NCI-H774 (cell line): ENCODE results near the gene KMT2B.
A peak's percentile ranks its signal among the peaks of the same experiment; 100 is the strongest.

ENCODE experiments used
- DNase-seq: peaks from one replicate; lab custom pipeline; 2025; lab: John Stamatoyannopoulos, UW

KMT2B gene

DNA sequence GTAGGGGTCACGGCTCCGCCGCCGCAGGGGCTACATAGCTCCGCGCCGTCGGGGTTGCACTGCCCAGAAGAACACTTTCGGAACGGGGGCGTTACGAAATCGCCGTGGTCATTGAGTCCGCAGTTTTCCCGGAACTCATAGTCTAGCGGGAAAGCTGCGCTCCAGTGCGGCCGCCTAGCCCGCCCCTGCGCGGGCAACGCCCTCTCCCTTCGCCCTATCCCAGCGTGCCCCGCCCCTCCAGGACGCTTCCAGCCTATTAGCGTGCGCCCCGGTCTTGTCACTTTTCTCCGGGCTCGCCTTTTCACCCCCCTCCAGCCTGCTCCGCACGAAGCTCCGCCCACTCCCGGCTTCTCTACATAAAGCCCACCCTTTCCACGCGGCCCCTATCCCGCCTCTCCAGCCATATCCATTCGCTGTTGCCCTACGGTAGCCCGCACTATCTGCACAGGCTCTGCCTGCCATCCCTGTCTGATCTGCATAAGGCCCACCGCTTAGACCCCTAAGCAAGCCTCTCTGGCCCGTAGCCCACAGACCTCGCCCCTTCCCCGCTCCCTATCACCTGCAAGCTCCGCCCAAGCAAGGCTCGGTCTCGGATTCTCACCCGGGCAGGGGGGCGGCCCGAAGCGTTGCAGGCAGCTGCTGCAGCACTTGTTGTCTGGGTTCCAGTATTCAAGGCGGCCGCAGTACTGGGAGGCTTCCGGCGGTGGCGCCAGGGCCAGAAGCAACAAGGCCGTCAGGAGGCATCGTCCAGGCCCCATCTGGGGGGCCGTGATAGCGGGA is 22.8 kb downstream of the KMT2B start:
- DNase-seq = peak; percentile 96

DNA sequence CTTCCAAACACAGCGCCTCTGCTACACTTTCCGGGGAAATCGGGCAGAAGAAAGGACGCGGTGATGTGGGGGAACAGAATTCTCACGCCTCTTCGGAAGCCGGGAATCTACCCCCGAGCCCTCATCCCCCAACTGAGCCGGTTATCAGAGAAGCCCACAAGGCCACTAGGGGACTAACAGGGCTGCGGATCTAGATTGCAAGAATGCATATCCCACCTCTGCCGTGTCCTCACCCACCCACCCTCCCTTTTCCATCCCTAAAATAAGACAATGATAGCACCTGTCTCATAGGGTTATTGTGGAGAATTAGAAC is 23.4 kb downstream of the KMT2B start:
- DNase-seq = no peak

DNA sequence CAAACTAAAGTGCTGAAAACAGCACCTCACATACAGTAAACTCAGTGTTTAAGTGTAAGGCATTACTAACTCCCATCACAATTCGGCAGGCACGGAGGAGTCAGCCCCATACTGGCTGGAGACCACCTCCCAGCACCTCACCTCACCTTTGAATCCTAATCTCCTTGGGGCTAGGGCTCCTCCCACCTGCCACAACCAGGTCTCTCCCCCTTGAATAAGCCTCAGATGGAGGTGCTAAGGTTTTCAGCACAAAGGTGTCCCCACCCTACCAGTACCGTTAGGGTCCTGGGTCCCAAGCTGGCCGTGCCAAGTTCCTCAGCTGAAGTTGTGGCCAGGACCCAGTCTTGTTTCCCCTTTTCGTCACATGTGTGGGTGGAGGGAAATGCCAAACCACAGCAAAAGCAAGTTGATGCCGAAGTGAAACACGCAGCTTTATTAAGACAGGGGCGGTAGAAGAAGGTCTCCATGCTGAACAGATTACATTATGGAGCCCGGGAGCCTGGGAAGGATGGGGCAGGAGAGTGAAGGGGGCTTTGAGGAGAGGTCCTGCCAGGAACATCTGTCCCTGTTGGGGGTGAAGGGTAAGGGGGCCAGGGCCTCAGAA is 24.4 kb downstream of the KMT2B start, which contains the start of gene IGFLR1:
IGFLR1 (minus strand) TSS at position 332 of the 604 bp plus-strand sequence. CDS start 1,272 bp downstream, outside the sequence.
- DNase-seq = no peak

DNA sequence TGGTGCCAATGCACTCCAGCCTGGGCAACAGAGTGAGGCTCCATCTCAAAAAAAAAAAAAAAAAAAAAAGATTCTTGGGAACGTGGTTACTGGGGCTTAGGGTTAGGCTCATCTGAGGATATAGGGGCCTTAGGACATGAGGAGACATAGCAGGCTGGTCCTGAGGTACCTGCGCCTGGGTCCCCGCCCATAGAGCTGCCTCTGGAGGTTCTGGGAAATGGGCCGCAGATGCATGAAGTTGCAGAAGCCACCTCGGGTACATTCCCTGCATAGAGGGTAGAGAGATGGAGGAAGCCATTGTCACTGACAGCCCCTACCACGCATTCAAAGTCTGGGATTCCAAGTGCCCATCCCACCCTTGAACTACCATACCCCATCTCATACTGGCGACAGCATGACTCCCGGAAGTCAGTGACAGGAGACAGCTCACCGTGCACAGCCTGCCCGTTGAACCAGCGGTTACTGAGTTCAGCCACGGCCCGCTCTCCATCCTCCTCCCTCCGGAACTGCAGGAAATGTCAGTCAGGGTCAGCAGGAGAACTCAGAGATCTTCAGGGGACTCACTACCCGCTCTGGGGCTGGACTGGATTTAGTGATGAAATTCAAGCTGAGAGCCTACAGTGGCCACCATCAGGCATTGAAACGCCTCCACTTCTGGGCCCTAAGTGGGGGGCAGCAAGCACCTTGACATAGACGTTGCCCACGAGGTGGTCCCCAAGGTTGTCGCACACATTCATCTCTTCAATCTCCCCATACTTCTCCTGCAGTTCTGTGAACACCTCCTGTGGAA is 26.0 kb downstream of the KMT2B start:
- no peak for DNase-seq

DNA sequence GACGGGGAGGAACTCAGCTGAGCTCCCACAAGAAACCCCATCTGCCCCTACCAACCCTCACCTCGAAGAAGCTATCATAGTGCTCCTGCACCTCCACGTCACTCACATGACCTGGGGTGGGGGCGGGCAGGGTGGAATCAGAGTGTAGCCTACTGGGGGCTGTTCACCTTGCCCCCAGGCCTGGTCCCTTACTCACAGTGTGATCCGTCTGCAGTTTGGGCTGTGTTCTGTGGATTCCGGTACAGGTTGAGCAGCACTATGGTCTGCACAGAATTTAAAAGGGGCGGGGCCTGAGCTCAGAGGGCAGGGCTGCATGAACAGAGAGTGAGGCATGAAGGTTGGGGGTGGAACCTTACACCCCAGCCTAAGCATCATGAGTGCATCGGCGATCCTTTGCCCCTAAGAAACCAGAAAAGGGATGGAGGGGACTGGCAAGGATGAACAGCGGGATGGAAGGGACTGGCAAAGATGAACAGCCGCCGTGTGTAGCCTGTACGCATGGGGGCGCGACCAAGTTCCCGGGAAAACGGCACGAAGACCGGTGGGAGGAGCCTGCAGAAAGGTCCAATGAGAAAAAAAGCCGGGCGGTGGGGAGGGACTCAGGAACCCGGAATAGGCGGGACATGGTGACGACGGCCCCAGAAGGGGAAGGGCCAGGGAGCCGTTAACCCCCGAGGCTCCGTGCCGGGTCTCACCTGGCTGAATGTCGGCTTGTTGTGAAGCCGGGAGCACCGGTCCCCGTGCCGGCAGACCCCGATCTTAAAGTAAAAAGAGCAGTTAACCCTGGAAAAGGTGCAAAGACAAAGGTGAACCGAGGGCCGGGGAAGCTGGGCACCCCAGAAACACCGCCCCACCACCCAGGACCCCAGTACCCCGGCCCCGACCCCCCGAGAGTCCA is 26.9 kb downstream of the KMT2B start:
- peak; percentile 92 for DNase-seq

DNA sequence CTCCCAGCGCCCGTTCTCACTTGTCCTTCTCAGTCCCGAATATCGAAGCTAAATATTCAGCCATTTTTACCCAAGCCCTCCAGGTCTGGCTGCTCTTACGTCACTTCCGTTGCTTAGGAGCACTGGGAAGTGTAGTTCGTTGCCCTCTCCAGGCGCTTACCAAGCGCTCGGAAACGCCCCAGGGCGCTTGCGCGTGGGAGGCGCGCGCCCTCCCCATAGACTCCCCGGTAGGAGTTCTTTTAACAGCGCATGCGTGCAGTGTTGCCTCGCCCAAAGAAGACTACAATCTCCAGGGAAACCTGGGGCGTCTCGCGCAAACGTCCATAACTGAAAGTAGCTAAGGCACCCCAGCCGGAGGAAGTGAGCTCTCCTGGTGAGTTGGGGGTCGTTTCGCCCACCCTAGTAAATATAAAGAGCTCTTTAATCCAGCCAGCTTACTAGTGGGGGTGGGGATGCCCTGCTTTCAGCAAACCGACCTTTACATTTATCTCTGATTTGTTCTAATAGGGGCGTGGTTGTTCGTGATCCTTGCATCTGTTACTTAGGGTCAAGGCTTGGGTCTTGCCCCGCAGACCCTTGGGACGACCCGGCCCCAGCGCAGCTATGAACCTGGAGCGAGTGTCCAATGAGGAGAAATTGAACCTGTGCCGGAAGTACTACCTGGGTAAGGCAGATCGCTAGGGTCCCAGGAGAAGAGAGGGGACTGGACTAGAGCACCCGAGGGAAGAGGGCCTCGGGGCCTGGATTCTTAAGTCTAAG is 27.7 kb downstream of the KMT2B start, which contains the start of the genes PSENEN and U2AF1L4:
PSENEN (plus strand) TSS at position 324 of the 759 bp plus-strand sequence; CDS start at position 604, 280 bp downstream.
U2AF1L4 (minus strand) TSS at position 91 of the 759 bp plus-strand sequence; CDS start at position 64, 27 bp downstream.
- peak; percentile 98 for DNase-seq

DNA sequence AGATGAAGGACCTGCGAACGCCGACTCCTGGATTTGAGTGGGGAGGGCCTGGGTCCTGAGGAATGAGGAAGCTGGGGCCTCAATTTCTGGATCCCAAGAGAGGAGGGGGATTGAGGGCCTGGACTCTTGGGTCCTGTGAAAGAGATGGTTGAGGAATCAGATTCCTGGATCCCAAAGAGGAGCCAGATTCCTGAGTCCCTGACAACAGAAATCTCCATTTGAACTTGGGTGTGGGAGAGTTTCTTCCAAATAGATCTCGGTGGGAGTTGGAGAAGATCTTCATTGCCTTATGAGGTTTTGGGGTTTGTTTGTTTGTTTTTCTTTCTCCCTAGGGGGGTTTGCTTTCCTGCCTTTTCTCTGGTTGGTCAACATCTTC is 28.3 kb downstream of the KMT2B start:
- DNase-seq = no peak

DNA sequence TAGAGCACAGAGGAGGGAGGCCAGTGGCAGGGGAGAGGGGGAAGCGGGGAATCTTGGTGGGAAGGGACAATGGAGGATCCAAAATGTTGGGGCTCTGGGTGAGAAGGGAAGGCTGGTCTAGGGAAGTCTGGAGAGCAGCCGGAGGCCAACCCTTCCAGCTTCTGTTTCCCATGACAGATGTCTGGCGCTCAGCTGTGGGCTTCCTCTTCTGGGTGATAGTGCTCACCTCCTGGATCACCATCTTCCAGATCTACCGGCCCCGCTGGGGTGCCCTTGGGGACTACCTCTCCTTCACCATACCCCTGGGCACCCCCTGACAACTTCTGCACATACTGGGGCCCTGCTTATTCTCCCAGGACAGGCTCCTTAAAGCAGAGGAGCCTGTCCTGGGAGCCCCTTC is 28.7 kb downstream of the KMT2B start:
- DNase-seq = no peak

DNA sequence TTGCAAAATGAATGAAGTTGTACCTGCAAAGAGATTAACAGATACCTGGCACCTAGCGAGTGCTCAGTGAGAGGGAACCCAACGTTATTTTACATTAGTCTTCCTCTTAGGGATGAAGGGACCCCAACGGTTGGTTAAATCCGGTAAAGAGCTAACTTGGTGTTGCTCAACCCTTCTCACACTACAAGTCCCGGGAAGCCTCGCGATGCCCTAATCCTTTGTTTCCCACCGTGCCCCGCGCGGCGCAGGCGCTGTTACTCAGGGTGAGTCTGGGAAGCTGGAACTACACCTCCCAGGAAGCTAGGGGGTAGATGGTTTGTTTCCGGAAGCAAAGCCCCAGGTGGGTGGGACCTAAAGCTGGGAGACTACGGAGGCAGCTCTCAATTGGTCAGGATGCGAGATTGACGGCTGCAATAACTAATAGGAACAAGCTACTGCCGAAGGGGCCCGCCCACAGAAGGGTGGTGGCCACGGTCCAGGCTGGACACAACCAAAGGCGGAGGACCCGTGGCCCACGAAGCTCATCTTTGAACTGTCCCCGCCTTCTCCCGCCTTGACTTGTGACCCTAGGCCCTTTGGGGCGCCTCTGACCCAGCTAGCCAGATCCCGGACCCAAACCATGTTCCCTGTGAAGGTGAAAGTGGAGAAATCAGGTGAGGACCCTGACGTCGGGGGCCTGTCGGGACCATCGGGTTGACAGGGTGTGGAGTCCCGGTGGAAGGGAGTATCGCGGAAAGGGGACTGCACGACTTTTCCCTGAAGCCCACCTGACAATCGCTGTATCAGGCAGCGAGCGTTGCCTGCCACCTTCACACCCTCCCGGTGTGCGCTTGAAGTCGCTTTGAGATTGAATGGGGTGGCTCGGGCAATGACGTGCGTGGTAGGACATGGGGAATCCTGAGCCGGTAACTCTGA is 30.6 kb downstream of the KMT2B start, which contains the start of gene LIN37:
LIN37 (plus strand) TSS at position 471 of the 915 bp plus-strand sequence; CDS start at position 620, 149 bp downstream.
- DNase-seq = peak; percentile 97

DNA sequence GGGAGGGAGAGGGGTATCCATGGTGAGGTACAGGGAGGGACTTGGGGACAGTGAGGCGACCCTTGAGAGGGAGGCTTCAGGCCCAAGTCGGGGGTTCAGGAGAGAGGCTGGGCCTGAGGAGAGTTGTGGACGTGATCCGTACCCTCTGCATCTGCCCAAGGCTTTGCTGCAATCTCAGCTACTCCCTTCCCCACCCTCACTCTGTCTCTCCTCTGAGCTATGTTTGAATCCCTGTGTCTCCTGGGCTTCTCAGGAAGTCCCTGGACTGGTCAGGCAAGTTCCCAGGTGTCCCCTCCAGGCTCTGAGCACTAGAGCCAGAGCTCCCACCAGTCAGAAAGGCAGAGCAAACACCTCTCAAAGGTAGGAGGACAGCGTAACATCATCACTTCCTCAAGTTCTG is 32.4 kb downstream of the KMT2B start:
- DNase-seq = no peak

DNA sequence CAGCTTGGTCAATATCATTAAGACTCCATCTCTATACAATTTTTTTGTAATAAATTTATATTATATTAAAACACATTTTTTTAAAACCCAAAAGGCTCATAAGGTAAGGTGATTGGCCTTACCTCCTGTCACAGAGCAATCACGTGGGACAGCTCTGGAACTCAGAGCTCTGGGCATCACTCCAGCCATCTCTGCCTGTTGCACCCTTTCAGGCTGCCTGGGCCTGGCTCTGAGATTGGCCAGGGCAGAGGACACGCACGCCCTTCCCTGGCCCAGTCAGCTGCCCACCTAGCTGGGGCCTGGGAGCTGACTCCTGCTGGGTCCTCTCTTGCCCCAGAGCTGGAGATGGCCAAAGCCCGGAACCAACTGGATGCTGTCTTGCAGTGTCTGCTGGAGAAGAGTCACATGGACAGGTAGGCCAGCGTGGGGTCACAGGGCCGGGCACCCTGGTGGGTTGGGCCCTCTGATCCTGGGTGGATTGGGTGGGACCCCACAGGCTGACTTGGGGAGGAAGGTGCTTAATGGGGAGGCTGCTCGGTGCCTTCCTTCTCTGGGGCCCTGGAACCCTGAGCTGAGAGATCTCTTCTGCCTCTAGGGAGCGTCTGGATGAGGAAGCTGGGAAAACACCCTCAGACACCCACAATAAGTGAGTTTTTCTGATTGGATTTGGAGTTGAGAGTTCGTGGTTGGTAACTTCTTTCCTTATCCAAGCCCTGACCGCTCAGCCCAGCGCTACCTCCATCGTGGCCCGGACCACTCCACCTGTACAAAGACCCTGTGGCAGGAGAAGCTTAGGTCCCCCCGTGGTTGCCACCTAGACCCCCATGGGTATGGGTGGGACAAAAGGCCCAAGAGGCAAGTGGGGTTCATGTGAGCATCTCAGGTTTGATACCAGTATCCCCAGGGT is 34.3 kb downstream of the KMT2B start:
- DNase-seq = no peak

DNA sequence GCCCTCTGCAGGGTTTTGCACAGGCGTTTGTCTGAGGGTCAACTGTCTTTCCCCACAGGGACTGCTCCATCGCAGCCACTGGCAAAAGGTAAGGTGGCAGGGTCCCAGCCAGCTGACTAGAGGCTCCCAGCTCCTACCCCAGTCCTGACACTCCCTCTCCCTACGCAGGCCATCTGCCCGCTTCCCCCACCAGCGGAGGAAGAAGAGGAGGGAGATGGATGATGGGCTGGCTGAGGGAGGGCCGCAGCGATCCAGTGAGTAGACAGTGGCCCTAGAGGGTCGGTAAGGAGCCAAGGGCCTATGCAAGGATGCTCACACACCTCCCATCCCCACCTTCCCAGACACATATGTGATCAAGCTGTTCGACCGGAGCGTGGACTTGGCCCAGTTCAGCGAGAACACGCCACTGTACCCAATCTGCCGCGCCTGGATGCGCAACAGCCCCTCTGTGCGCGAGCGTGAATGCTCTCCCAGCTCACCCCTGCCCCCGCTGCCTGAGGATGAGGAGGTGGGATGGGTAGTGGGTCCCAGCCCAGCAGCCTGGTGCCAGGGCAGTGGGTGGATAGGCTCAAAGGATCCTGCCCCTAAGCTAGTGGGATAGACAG is 35.0 kb downstream of the KMT2B start:
- no peak for DNase-seq

DNA sequence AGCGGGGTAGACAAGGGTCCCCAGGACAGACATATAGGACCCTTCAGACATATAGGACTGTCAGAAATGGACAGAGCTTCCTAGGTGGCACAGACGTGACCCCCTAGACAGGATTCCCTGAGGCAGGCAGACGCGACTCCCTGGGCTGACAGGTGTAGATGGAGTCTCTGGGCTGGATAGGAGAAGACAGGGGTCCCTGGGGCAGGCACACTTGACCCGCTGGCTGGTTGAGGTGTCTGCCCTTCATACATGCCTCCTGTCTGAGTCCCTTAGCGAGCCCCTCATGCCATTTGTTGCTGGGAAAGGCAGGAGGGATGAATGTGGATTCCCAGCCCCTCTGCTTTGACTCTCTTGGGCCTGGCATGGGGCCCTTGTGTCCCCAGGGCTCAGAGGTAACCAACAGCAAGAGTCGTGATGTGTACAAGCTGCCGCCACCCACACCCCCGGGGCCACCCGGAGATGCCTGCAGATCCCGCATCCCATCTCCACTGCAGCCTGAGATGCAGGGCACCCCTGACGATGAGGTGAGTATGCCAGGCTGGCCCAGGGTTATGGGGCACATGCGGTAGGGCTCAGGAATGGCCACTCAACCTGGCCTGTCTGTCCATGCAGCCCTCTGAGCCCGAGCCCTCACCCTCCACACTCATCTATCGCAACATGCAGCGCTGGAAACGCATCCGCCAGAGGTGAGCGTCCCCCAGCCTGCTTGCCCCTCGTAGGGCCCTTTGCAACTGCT is 36.0 kb downstream of the KMT2B start:
- DNase-seq = no peak

DNA sequence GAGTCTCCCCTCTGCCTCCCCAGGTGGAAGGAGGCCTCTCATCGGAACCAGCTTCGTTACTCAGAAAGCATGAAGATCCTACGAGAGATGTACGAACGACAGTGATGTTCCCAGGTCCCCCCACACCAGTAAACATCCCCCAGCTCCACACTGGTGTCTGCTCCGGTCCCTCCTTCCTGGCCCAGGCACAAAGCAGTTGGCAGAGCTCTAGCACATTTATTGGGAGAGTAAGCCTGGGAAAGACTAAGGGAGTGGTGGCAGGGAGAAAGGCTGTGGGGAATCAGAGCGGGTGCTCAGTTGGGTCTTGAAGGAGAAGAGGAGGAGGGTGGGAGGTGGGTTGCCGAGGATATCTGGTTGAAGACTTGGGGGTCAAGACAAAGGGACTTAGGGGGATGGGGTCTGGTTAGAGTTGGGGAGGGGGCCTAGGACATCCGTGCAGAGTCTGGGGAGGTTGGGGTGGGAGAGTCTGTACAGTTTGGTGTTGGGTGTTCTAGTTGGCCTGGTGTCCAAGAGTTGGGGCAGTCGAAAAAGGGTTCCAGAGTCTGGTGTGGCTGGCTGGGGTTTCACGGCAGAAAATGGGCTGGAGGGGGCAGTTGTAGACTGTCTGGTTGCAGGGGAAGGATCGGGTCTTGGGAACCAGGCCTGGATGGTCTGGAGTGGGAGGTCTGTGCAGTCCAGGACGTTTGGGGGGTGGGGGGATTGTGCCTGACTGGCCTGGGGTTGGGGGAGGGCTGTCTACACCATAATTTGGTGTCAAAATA is 36.7 kb downstream of the KMT2B start:
- DNase-seq = no peak

DNA sequence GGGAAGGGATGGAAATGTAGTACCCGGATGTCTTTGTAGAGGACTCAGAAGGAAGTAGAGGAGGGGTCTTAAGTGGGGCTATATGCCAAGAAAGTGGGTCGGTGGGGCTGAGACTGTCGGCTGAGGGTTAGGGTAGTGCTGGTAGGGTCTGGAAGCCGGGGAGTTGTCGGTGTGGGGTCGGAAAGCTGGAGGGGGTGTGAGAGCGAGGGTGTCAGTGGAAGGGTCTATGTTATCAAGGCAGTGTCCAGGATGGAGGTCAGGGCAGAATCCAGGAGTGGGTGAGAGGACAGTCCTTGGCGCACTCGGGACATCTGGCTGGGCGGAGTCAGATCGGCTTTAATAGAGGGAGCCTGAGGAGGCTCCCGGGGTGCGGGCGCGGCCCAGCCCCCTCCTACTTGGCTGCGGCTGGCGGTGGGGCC is 37.3 kb downstream of the KMT2B start:
- DNase-seq = no peak

DNA sequence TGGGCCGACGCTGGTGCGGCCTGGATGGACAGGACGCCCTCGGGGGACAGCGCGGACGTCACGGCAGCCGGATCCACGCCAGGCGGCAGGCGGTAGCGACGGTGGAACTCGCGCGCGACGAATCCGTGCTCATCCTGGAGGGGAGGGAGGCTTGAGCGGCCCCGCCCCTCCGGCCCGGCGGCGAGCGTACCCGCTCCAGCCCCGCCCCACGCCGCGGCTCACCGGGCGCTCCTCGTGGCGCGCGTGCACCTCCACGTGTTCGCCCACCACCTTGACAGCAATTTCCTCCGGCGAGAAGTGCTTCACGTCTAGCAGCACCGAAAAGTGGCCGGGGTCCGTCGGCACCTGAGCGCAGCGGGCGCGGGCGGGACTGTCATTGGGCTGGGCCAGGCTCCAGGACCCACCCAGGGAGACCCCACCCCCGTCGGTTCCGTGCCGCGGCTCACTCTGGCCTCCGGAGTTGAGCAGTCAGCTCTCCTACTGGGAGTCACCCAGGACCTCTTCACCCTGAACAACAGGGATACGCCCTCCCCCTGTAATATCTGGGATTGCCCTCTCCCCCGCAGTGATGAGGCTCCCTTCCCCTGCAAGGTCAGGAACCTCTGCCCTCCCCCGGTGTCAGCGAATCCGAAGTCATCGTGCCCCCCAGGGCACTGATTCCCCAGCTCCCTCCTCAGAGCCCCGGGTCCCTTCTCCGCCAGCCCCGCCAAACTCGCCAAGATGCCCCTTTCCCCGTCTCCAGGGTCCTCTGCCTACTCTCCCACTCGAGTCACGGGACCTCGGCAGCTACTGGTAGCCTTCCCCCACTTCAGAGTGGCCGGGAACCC is 38.0 kb downstream of the KMT2B start:
- DNase-seq = no peak
